ENCODE measurements around the gene PPP2R1B. TPM values are rescaled to one million over a fixed set of nuclear protein-coding genes. Genes with fewer than 3 reads are reported as not detected.

PPP2R1B gene
- total RNA-seq, 1 donor from 2014 or later, result 35.6 TPM

- no peak for DNase-seq (ENCODE audit: extremely low spot score in 2 of 2)
- peaks cover 0 to 32% of the 10 kb centered on the region in 2 donors for H3K36me3 ChIP-seq
- TF ChIP-seq POLR2A (IDR thresholded peaks at IDR 0.05) (no peak), CTCF (IDR thresholded peaks at IDR 0.05) (no peak), POLR2AphosphoS5 (IDR thresholded peaks at IDR 0.05; ENCODE audit: insufficient read depth in 1 of 2, low read depth in 1 of 2) (no peak)
- H3K9me3 ChIP-seq, result no peaks in the 10 kb centered on the region
- H3K4me1 ChIP-seq, result peaks cover 16% of the 10 kb centered on the region
- intact Hi-C loops (cut with DNase I), result no loop called here
- H3K4me3 ChIP-seq, result no peak overlapping the region
- H3K27me3 ChIP-seq, result no peaks in the 10 kb centered on the region
- H3K27ac ChIP-seq, result no peak overlapping the region
These were observed 51.7 kb downstream of the PPP2R1B start for GRCh38 chr11:111714522-111714921.

- Histone ChIP-seq H3K9me3 (no peaks in the 10 kb centered on the region), H3K27me3 (no peaks in the 10 kb centered on the region), H3K4me1 (peaks cover 15% of the 10 kb centered on the region), H3K36me3 (peaks cover 0 to 42% of the 10 kb centered on the region in 2 donors), H3K4me3 (no peak overlapping the region), H3K27ac (peak overlapping the region; percentile 43)
- TF ChIP-seq CTCF (IDR thresholded peaks at IDR 0.05) (no peak), POLR2A (IDR thresholded peaks at IDR 0.05) (no peak), POLR2AphosphoS5 (IDR thresholded peaks at IDR 0.05; ENCODE audit: insufficient read depth in 1 of 2, low read depth in 1 of 2) (no peak)
- no peak for DNase-seq (ENCODE audit: extremely low spot score in 2 of 2)
- intact Hi-C loops (cut with DNase I), result no loop called here
These were observed 58.5 kb downstream of the PPP2R1B start for GRCh38 chr11:111707691-111708067.

- TF ChIP-seq POLR2A (IDR thresholded peaks at IDR 0.05) (no peak), POLR2AphosphoS5 (IDR thresholded peaks at IDR 0.05; ENCODE audit: insufficient read depth in 1 of 2, low read depth in 1 of 2) (peak in 1 of 2 donors; percentile 97)
- Histone ChIP-seq H3K27me3 (no peaks in the 10 kb centered on the region), H3K9me3 (no peaks in the 10 kb centered on the region), H3K4me3 (no peak overlapping the region), H3K4me1 (peaks cover 15% of the 10 kb centered on the region), H3K36me3 (peaks cover 0 to 36% of the 10 kb centered on the region in 2 donors), H3K27ac (peak overlapping the region; percentile 43)
- DNase-seq (ENCODE audit: extremely low spot score in 2 of 2), result no peak
- intact Hi-C loops (cut with DNase I), result no loop called here
These were observed 59.0 kb downstream of the PPP2R1B start for GRCh38 chr11:111707039-111707690.

GRCh38 chr11:111703576-111703975 is 62.6 kb downstream of the PPP2R1B start:
- intact Hi-C loops (cut with DNase I), result no loop called here
- TF ChIP-seq POLR2A (IDR thresholded peaks at IDR 0.05), result no peak
- no peak for TF ChIP-seq CTCF (IDR thresholded peaks at IDR 0.05)
- no peak for TF ChIP-seq POLR2AphosphoS5 (IDR thresholded peaks at IDR 0.05; ENCODE audit: insufficient read depth in 1 of 2, low read depth in 1 of 2)
- Histone ChIP-seq H3K4me3 (no peak overlapping the region), H3K9me3 (no peaks in the 10 kb centered on the region), H3K4me1 (peaks cover 15% of the 10 kb centered on the region), H3K27me3 (no peaks in the 10 kb centered on the region), H3K36me3 (peaks cover 0 to 22% of the 10 kb centered on the region in 2 donors), H3K27ac (no peak overlapping the region)
- no peak for DNase-seq (ENCODE audit: extremely low spot score in 2 of 2)

GRCh38 chr11:111702623-111703022 is 63.6 kb downstream of the PPP2R1B start:
- no peak for DNase-seq (ENCODE audit: extremely low spot score in 2 of 2)
- Histone ChIP-seq H3K36me3 (peaks cover 0 to 18% of the 10 kb centered on the region in 2 donors), H3K9me3 (no peaks in the 10 kb centered on the region), H3K4me1 (peaks cover 15% of the 10 kb centered on the region), H3K27me3 (no peaks in the 10 kb centered on the region), H3K27ac (no peak overlapping the region), H3K4me3 (no peak overlapping the region)
- no peak for TF ChIP-seq POLR2AphosphoS5 (IDR thresholded peaks at IDR 0.05; ENCODE audit: insufficient read depth in 1 of 2, low read depth in 1 of 2)
- no peak for TF ChIP-seq POLR2A (IDR thresholded peaks at IDR 0.05)
- TF ChIP-seq CTCF (IDR thresholded peaks at IDR 0.05), result no peak
- intact Hi-C loops (cut with DNase I), result no loop called here
